Activated CD4-positive, alpha-beta T cell treated with anti-CD3 and anti-CD28 coated beads, Interleukin-2, Interleukin-4, amounts not matched to agents 100 ng/mL and 50 ng/mL, durations not matched to agents 16 hours and 8 hours (primary cell): ENCODE results near the gene KREMEN1.

Source experiments
- DNase-seq: peaks from one replicate; pipeline ENCODE4 v3.0.0-alpha.2; 2020; ENCODE audit warnings: low spot score

The KREMEN1 gene

DNA sequence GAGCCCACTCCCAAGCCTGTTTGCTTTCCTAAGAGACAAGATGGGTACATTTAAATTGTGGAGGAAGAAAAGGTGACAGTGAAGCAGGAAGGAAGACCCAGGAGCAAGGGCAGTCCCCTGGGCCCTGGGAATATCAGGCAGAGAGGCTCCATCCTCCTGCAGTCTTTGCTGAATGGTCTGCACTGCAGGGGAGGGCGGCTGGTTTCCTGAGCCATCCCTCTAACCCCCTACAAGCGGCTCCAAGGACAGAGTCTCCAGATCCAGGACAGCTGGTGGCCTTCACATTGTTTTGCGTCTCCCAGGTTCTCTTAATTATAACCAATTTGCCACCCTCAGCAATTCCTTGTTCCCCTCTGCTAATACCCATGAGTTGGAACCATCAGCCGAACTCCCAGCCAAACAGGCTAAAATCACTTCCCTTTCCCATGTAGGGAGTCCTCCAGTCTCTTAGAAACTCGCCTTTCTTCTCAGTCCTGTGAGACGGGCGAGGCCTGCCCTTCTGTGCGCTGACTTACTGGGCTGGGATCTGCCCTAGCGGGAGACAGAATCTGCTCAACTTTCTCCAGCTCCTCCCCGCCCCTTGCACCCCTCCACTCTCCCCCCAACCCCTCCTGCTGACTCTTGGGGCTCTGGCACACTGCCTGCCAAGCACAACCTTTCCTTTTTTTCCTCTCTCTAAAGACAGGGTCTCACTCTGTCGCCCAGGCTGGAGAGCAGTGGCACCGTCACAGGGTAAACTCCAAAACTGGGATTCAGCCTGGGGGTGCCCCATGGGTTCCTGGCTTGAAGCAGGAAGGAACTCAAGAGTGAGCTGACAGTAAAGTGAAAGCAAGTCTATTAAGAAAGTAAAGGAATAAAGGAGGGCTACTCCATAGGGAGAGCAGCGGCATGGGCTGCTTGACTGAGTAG is 79.5 kb downstream of the KREMEN1 start:
- DNase-seq, result no peak

DNA sequence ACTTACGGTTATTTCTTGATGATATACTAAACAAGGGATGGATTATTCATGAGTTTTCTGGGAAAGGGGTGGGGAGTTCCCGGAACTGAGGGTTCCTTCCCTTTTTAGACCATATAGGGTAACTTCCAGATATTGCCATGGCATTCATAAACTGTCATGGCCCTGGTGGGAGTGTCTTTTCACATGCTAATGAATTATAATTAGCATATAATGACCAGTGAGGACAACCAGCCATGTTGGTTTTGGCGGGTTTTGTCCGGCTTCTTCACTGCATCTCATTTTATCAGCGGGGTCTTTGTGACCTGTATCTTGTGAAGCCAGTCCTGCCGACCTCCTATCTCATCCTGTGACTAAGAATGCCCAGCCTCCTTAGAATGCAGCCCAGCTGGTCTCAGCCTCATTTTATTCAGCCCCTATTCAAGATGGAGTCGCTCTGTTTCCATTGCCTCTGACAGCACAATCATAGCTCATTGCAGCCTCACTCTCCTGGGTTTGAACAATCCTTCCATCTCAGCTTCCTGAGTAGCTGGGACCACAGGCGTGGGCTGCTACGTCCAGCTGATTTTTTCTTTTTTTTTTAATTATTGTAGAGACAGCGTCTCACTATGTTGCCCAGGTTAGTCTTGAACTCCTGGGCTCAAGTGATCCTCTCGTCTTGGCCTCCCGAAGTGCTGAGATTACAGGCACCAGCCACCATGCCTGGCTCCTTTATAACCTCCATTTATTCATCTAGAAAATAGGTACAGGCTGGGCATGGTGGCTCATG is 80.3 kb downstream of the KREMEN1 start:
- no peak for DNase-seq

DNA sequence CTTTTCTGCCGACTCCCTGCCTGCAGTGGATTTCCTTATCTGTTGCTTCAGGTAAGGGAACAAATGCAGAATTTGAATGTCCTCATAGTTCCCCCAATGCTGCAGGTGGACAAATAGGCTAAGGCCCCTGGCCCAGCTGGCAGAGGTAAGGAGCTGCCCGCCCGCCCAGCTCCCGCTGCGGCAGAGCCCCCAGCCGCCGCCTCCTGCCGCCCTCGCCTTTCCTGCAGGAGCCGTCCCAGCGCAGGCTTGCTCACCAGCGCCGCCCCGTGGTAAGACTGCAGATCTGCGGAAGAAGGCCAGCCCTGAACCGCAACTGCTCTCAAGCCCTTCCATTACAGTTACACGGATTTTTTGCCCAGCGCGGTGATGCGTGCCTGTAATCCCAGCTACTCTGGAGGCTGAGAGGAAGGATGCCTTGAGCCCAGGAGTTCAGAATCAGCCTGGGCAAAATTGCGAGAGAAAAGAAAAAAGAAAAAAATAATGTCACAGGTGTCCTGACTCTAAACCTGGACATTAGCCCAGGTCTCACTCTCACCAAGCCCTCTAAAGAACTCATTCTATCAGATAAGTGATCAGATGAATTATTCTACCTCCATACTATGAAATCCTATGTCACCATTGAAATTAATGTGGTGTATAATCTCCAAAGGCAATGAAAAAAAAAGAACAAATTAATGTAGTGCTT is 81.7 kb downstream of the KREMEN1 start:
- peak; percentile 74 for DNase-seq

DNA sequence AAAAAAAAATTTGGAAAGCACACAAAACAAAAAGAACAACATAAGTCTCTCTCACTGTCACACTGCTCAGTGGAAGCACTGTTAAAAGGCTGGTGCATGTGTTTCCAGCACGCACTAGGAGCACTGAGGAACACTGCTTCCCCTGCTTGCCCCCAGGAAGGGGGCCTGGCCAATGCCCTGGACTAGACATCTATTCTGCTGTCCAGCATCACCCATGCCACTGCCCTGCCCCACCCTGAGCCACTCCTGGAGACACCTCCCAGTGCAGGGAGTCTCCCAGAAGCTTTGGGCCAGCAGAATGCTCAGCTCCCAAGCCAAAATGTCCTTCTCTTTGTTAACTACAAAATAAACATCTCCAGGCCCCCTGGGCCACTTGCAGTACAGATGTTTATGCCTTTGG is 83.1 kb downstream of the KREMEN1 start:
- DNase-seq, result no peak

DNA sequence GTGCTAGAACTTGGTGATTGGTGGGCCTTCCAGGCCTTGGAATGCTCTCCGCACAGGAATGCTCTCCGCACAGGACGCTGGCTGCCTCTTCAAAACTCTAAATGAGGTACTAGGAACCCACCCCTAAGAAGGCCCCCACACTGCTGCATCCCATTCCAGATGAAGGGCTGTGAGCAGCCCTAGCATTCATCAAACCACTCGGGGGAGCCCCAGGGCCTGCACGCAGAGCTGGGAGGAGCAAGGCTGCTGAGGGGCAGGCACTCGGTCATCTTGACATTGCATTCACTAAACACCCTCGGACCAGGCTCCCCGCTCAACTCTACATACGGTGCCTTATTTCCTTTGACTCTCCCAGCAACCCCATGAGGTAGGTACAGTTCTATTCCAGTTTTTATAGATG is 83.7 kb downstream of the KREMEN1 start:
- DNase-seq, result no peak

DNA sequence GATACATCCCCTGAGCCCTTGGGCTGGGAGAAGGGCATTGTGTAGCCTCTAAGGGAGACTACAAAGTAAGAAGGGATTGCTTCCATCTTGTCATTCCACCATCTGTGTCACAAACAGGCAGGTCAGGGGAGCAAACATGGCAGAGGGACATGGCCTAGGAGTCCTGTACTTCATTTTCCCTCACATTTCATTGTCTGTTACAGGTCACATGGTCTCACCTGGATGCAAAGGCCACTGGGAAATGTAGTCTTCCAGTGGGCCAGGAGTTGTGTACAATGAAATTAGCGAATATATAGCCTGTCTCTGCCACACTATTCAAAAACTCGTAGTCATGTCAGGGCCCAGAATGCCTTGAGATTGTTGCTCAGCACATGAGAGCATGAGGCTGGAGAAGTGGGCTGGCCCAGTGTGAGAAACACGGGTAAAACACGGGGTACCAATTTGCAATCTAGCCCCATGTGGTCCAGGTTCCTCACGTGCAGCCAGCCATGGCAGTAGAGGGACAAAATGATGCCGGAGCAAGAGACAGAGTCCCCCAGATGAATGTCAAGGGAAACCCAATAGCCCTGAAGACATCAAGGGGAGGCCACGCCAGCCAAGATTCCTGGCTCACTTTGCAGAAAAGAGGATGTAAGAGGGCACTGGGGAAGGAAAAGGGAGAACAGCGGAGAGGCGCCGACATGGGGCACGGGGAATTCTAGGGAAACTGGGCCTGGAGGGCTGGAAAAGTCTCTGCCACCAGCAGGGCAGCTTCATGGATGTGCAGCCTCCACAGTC is 85.1 kb downstream of the KREMEN1 start:
- no peak for DNase-seq

DNA sequence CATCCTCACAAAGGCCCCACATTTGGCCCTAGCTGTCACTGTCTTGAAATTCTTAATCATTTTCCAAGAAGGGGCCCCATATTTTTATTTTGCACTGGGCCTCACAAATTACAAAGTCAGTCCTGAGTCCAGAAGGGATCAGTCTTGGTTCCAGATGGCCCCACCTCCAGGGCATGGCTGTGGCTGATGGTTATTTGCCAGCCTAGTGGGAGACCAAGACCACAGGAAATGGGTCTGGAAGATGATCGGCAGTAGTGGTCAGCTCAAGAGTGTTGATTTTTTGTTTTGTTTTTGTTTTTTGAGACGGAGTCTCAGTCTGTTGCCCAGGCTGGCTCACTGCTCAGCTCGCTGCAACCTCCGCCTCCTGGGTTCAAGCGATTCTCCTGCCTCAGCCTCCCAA is 85.7 kb downstream of the KREMEN1 start:
- DNase-seq, result no peak

DNA sequence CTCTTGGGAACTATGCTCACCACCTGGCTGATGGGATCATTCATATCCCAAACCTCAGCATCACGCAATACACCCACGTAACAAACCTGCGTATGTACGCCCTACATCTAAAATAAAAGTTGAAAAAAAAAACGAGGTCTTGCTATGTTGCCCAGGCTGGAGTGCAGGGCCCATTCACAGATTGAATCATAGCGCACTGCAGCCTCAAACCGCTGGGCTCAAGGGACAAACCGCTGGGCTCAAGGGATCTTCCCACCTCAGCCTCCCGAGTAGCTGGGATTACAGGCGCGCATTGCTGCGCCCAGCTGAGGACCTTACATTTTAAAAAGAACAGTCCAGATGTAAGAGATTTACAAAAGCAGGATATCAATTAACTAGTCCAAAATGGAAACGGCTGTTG is 91.0 kb downstream of the KREMEN1 start:
- DNase-seq, result no peak

DNA sequence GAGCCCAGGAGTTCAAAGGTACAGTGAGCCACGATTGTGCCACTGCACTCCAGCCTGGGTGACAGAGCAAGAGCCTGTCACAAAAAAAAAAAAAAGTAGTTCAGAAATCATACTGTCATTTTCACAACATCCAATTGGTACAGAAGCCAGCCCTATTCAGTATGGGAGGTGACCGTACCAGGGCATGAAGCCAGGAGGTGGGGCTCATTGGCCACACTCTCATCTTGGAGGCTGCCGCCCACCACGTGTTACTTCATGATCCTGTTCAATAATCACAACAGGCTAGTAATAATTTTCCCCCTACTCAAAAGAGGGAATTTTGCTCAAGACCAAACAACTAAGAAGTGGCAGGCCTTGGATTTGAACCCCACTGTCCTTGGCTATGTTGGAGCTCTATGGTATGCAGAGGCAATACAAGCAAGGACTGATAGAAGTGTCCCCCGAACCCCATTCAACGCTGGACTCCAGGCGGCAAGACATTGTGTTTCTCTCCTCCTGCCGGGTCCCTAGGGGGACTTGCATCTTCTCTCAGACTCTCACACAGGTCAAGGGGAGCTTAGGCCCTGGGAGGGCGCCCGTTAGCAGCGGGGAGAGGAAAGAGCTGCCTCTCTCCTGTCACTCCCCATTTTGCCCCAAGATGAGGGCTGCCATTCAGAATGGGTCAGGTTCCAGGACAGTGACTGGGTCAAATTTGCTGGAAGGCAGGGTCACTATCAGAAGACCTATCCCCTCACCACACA is 92.7 kb downstream of the KREMEN1 start:
- no peak for DNase-seq

DNA sequence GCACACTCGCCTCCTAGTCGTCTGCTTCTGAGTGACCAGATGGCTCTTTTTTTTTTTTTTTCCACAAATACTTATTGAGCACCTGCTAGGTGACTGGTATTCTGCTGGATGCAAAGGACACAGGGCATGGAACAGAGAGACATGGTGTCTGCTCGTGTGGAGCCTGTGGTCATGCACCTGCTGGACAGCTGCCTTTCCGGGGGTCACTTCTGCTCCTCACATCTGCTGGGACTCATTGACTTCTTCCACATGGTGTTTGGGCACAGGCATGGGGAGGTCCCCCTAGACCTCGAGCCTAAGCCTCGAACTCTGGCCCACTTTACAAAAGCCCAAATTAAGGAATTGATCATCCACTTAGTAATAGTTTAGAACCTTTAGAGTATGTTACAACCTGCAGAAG is 93.3 kb downstream of the KREMEN1 start:
- no peak for DNase-seq

DNA sequence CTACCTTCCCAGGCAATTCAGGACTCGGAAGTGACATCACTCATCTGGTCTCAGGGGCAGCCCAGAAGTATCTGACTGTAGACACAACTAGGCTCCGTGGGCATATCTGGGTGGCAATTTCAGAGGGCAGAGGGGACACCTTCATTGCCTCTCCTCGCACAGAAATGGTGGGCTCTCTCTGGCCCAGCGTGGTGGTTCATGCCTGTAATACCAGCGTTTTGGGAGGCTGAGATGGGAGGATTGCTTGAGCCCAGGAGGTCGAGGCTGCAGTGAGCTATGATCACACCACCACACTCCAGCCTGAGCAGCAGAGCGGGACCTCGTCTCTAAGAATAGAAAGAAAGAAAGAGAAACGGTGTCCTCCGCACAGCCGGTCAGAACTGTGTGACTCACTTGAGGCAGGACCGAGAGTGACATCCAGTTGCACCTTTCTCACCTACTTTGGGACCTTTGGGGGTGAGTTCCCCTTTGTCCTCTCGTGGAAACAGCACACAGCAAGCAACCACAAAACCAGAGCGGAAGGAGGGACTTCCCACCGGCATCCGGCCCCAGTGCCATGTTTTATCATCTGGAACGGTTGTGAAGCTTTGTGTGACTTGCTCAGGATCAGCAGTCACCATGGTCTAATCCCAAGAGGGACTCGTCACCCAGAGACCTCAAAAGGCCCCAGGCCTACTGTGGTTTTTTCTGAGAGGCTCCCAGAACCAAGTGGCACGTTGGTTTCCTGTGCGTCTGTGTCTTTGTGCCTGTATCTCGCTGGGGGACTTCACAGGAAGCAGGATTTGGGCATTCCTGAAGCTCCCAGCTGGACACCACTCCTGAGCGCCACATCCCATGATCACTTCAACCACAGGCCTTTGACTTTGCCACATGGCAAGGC is 94.4 kb downstream of the KREMEN1 start:
- DNase-seq, result peak; percentile 84

DNA sequence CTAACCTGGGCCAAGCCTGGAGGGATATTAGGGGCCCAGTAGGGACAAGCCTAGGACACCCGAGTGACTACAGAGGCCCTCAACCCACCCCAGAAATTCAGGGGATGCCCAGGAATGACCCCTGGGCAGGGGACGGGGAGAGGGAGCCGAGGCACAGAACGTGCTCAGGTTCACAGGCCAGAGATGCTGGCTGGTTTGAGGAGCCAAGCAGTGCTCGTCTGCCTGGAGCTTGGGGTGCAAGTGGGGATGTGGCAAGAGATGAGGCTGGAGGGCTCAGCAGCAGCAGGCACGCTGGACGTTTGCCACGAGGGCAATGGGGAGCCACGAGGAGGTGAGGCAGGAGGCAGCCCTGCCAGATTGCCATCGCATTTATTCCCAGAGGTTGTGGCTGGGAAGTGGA is 98.9 kb downstream of the KREMEN1 start:
- no peak for DNase-seq

DNA sequence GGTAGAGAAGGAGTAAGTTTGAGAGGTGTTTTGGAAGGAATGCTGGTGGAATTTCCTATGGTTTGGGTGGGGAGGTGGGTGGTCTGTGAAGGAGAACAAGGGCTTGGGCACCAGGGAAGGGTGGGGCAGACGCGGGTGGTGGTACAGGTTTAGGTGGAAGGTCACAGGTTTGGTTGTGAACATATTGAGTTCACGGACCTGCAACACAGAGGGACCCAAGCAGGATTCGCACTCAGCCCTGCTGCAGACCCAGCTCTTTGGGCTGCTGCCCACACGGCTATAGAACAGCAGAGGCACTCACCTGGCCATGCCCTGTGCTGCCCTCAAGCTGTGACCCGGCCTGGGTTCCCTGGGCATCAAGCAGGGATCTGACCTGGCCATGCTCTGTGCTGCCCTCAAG is 99.4 kb downstream of the KREMEN1 start:
- DNase-seq, result no peak

DNA sequence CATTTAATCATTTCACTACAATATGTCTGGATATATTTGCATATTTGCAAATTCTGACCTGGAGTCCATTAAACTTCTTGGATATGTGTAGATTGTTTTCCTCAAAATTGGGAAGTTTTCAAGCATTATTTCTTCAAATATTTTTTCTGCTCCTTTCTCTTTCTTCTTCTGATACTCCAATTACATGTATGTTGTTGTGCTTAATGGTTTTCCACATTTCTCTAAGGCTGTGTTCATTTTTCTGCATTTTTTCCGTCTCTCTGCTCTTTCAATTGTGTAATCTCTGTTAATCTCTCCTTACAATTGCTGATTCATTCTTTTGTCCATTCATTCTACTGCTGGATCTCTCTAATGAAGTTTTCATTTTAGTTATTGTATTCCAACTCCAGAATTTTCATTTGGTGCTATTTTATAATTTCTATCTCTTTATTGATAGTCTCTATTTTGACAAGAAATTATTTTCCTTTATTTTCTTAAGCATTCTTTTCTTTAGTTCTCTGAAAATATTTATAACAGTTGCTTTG is 102.5 kb downstream of the KREMEN1 start:
- DNase-seq, result no peak

DNA sequence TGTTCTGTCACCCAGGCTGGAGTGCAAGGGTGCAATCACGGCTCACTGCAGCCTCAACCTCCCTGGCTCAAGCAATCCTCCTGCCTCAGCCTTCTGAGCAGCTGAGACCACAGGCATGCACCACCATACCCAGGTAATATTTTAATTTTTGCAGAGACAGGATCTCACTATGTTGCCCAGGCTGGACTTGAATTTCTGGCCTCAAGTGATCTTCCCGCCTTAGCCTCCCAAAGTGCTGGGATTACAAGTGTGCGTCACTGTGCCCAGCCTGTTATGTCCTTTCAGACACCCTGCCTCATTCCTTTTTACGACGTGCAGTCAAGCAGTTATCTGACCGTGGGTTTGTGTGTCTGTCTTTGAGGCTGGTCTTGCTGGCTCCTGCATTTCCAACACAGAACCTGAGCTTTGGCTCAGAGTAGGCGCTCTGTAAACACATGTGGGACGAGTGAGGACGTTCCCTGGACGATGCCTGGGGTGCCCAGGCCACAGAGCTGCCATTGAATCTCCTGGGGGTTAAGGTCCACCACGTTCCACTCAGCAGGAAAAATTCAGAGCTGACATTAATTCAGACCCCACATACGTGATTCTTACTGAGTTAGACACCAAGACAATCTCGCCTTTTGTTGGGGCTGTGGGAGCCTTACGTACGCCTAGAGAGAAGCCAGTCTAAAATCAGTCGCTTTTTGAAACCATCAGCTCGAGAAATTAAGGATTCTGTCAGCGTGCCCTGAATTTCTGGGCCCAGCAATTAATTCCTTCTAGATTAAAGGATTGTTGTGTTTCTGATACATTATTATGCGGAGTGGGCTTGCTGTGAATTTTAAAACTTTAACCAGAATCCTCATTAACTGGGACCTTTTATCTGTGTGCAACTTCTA is 111.4 kb downstream of the KREMEN1 start:
- DNase-seq, result no peak

DNA sequence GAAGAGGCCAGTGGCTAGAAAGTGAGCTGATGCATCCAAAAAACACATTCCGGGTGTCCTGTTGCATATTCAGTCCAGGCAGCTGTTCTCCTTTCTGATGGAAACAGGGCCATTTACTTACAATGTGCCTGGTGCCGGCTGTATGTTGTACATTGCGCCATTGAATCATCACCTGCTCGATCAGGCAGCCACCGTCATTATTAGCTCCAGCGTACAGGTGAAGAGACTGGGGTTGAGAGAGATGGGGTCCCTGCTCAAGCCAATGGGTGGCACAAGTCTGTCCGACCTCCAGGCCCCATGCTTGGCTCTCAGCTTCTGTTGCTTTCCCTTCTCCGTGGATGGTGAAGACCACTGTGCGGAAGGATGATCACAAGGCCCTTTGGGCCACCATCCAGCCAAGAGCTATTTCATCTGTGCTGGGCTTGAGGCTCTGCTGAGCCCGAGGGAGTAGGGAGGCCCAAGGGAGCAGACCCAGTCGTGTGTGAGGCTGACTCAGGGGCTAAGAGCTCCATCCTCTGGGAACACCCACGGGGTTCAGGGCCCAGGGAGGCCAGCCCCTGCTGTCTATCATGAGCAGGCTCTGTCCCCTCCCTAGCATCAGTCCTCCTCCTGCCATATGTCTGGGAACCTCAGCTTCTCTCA is 112.1 kb downstream of the KREMEN1 start:
- no peak for DNase-seq

DNA sequence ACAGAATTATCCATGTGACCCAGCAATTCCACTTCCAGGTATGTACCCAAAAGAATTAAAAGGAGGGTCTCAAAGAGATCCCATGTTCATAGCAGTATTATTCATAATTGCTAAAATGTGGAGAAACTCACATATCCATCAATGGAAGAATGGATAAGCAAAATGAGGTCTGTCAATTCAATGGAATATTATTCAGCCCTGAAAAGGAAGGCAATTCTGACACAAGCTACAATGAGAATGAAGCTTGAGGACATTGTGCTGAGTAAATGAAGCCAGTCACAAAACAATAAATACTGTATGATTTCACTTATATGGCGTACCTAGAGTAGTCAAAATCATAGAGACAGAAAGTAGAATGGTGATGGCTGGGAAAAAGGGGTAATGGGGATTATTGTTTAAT is 113.5 kb downstream of the KREMEN1 start:
- DNase-seq, result no peak

DNA sequence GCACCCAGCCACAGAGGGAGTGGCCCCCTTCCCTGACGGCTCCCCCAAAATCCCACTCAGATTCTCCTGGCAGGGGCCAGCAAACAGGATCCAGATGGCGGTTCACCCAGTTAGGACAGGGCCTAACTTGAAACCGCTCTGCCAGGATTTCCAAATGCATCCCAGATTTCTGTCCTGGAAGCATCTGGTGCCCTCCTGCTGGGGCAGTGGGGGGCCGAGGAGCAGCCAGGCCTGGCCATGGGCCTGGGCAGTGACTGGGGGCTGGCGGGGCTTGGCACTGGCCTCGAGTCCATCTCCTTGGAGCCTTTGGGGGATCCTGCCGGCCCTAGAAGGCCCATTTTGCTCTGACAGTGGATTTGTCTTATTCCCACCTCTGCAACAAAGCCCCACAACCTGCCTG is 115.0 kb downstream of the KREMEN1 start:
- DNase-seq, result no peak

DNA sequence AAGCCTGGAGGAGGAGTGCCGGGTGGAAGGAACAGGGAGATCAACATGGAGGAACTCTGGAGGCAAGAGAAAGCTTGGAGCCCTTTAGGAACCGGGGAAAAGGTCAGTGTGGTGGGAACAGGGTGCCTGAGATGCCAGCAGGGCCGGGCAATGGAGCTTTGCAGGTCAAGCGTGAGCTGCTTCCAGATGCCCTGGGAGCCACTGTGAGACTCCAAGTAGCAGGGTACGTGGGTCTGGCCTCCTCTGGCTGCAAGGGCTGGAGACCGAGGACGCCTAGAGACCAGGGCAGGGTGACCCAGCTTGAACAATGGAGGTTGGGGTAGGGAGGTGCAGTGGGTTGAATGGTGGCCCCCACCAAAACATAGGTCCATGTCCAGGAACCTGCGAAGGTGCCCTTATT is 117.2 kb downstream of the KREMEN1 start:
- DNase-seq, result no peak
